Fibroblast of skin of right quadriceps (primary cell): ENCODE data around the gene CPOX.
A peak's percentile ranks its signal among the peaks of the same experiment; 100 is the strongest.
"Not testable (repeated sequence)": the region's sequence is repeated elsewhere in the genome, so short reads cannot be mapped to it uniquely, and the experiment has no call there.

Experiments
- DNase-seq: peaks from one replicate; pipeline ENCODE4 v3.0.0-alpha.2; 2013

Gene CPOX

DNA sequence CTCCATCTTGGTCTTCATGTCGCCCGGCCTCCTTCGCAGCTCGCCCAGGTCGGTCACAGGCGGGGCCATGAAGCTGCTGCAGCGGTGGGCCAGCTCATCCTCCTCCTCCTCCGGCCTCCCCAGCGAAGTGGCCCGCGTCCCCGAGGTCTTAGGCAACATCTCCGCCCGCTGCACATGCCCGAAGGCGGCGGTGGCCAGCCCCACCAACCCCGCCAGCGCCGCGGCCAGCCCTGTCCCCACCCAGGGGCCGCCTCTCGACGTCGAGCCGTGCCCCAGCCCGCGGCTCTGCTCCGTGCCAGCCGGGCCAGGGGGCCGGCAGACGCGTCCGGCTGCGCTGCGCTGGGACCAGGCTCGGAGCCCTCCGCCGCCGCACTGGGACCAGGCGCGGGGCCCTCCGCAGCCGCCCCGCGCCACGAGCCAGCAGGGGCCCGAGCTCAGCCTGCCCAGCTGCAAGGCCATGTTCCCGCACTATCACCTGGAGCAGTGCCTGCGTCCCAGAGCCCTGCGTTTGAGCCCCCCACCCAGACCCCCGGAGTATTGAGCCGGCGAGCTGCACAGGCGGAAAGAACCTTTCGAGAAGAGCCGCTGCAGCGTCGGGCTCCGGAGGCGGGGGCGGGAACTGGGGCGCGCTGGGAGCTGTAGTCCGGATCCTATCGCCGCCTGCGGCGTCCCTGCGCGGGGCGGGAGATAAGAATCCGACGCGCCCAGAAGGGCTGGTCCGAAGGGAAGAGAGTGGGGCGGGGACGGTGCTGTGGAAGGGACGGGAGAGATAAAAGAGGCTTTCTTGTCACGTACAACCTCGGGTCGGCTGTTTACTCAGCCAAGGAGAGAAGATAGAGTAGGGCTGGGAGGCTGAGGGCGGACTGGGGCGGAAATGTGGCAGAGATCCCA is at the start of gene CPOX:
Gene CPOX (minus strand): TSS at position 566 of the 891 bp plus-strand sequence. CDS start 107 bp downstream, at position 459.
- peak; percentile 89 for DNase-seq

DNA sequence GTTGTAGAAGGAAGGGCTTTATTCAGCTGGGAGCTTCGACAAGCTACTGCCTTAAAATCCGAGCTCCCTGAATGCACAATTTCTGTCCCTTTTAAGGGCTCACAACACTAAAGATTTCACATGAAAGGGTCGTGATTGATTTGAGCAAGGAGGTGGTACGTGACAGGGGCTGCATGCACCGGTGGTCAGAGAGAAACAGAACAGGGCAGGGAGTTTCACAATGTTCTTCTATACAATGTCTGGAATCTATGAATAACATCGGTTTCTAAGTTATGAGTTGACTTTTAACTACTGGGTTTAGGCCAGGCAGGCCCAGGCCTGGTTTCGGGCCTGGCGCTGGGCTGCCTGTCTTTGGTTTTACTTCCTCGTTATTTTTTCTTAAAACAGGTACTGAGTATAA is 49.4 kb upstream of the CPOX start:
- DNase-seq: not testable (repeated sequence)

DNA sequence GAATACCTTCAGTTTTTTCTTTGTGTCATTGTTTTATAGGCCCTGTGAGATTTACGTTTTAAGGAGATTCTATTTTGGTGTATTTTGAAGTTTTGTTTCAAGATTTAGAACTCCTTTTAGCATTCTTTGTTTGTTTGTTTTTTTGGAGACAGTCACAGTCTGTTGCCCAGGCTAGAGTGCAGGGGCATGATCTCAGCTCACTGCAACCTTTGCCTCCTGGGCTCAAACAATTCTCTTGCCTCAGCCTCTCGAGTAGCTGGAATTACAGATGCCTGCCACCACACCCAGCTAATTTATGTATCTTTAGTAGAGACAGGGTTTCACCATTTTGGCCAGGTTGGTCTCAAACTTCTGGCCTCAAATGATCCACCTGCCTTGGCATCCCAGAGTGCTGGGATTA is 48.3 kb upstream of the CPOX start:
- not testable (repeated sequence) for DNase-seq

DNA sequence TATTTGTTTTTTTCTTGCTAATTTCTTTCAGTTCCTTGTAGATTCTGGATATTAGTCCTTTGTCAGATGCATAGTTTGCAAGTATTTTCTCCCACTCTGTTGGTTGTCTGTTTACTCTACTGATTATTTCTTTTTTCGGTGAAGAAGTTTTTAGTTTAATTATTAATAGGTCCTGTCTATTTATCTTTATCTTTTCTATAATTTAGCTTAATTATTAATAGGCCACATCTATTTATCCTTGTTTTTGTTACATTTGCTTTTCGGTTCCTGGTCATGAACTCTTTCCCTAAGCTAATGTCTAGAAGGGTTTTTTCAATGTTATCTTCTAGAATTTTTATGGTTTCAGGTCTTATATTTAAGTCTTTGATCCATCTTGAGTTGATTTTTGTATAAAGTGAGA is 45.1 kb upstream of the CPOX start:
- not testable (repeated sequence) for DNase-seq

DNA sequence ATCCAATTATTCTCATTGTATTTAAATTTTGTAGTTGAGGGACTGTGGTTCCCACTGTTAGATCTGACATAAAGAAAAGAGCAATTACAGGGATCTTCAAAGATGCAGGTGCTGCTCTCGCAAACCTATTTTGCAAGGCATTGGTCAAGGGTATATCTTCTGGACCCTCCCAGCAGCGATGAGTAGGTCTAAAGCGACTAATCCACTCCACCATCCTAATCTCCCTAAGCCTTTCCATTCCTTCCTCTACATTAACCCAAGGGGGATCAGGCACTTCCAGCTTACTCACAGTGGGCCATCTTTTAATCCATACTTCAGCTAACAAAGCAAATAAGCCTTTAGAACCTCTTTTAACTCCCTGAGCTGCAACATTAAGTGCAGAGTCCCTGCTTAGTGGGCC is 37.0 kb upstream of the CPOX start:
- DNase-seq: no peak

DNA sequence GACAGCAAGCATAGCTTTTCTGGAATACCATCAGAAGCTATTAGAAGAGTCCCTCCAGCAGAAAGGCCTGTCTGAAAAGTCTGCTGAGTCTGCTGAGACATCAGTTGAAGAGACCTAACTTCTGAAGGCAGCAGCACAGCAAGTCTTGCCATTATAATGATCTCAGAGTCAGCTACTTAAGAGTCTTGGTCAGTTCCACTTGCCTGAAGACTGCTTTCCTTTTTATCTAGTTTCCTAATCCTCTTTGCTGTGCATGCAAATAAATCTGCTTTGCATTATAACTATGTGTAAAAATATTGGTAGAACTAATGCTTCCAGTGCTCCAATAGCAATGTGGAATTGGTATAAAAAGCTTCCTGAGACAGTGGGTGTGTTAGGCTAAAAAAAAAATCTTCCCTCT is 34.9 kb upstream of the CPOX start:
- no peak for DNase-seq

DNA sequence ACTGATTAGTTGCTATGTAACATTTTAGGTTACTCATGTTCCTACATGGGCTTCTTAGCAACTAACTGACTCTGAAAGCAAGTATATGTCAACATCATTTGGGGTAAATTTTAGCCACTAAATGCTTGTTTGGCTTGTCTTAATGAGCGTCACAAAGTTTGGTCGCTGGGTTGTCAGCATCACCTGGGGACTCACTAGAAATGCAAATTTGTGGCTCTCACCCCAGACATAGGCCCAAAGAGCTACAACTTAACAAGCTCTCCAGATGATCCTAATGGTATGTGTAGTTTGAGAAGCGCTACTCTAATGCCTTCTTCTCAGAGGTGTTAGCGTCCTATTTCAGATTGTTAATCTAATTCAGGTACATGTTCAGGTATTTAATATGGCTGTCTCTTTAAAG is 32.7 kb upstream of the CPOX start:
- no peak for DNase-seq

DNA sequence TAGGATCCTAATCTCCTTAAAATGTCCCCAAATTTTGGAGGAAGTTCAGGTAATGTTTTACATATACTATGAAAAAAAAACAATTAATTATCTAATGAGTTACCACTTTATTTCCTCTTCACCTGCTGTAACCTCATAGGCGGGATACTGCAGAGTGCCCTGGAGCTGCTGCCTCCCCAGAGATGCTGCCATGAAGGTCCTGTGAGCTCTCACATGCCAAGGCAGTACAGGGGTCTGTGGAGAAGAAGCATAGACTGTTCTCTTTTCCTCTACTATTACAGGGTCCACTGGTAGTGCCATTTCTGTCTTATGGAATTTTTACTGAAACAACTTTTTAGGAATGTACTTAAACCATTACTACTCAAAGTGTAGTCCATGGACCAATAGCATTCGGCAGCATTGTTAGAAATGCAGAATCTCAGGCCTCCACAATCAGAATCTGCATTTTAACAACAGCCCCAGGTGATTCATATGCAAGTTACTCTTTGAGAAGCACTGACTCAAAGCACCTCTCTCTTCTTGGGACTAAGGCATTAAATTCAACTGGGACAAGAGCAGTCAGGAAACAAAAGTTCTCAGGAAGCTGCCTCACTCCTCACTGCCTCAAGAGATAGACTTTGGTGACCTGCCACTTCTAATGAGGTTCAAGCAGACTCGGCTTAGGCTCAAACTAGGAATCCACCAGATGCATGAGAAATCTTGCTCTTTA is 30.3 kb upstream of the CPOX start:
- no peak for DNase-seq

DNA sequence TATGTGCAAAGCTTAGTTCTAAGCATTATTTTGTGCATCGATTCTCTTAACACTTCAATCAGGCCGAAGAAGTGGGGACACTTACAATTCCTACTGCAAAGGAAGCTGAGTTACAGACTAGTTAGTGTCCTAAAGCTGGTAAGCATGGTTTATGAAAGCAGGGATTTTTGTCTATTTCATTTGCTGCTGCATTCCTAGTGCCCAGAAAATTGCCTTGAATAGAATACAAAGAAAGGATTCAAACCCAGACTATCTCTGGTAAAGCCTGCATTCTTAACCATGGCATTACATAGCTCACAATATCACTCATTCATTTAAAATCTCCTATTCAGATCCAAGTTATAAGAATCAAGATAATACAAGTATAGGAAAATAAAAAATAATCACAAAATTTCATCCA is 24.4 kb upstream of the CPOX start:
- no peak for DNase-seq

DNA sequence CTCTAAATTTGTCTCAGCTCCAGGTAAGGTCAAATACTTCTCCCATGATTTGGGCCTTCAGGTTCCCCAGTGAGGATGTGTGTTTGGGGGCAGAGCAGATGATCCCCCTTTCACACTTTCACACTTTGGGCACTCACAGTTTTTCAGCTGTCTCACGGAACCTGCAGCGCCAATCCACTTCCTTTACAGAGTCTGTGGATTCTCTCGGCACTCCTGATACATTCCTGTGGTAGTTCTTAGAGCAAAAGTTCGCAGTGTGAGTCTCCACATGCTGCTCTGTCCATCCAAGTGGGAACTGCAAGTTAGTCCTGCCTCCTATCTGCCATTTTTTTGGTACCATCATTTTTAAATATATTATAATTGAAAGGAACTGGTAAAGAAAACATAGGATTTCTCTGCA is 20.2 kb upstream of the CPOX start:
- DNase-seq: no peak

DNA sequence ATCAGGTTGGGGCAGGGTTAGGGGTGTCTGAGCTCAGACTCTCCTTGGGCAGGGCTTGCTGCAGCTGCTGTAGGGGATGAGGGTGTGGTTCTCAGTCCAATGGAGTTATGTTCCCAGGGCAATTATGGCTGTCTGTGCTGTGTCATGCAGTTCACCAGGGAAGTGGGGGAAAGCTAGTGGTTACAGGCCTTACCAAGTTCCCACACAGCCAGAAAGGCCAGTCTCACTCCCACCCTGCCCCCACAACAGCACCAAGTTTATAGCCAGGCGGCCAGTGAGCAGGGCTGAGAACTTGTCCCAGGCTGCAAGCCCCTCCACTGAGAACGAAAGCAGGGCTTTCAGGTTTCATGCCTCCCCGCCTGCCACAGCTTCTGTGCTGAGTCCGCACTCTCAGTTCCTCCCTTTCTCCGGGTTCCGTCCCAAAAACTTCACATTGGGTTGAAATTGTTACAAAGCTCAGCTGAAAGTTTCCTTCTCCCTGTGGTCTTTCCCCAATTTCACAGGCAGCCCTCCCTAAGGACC is 19.6 kb upstream of the CPOX start:
- DNase-seq: no peak

DNA sequence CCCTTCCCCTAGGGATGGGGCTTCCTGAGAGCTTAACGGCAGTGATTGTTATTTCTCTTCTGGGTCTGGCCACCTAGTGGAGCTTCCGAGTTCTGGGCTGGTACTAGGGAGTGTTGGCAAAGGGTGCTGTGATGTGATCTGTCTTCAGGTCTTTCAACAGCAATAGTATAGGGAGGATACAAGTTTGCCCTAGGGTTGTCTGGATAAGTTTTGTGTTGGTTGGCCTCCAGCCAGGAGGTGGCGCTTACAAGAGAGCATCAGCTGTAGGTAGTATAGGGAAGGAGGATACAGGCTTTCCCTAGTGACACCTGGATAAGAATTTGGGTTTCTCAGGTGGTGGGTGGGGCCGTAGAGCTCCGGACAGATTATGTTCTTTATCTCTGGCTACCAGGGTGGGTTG is 19.2 kb upstream of the CPOX start:
- no peak for DNase-seq

DNA sequence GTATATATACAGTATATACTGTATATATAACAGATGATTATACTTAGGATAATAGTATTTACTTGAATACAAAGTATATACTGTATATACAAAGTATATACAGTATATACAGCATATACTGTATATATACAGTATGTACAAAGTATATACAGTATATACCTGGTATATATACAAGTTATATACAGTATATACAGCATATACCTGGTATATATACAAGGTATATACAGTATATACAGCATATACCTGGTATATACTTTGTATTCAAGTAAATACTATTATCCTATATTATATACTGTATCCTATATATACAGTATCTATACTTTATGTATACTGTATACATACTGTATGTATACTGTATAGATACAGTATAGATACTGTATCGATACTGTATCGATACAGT is 14.6 kb upstream of the CPOX start:
- DNase-seq: no peak

DNA sequence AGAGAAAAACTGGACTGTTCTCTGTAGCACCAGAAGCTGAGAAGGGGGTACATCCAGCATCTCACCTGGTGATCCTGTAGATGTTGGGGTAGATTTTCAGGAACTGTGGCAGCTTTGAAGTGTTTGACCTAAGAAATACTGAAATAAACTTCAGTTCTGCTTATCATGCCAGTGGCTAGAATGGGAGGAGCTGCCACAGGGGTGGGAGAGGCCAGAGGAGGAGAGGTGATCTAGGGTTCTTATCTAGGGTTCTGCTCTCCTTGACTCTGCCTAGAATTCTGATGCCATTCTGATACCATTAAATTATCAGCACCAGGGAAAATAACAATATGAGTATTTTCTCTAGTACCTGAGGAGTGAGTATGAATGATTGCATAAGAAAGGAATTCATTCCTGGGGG is 10.2 kb upstream of the CPOX start:
- DNase-seq: no peak

DNA sequence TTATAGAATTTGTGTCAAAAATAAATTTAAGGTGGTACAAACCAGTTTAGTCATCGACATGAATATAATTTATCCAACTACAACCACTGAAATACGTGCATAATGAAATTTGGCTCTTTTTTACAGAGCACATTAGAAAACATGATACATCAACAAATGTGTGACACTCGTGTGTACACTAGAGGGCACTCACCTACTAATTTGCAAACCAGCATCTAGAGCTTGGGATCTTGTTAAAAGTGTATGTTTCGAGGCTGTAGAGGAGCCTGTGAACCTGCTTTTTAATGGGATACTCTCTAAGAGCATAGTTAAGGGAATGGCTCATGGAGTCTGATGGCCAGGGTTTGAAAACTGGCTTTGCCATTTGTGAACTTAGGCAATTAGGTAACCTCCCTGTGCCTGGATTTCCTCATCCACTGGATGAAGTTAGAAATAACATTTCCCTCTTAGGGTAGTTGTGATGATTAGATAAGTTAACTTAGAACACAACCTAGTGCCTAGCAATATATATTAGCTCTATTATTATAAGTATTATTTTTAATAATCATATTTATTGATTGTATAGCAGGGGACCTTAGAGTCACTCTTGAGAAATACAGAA is 8.8 kb upstream of the CPOX start:
- DNase-seq: peak; percentile 69

DNA sequence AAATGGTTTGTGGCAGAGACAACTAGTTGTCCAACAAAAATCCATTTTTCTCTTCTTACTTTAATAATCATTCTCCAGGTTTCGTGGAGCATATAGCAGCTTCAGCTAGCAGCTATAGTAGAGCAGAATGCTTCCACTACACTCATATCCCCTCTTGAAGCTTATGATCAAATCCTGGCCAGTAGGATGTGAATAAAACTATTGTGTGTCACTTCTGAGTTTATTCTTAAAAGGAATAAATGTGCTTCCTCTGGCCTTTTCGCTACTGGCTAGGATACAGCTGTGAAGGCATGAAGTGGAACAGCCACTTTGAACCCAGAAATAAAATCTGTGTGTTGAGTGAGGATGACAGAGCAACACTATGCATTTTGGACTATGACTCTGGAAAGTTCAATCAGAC is 7.8 kb upstream of the CPOX start:
- no peak for DNase-seq

DNA sequence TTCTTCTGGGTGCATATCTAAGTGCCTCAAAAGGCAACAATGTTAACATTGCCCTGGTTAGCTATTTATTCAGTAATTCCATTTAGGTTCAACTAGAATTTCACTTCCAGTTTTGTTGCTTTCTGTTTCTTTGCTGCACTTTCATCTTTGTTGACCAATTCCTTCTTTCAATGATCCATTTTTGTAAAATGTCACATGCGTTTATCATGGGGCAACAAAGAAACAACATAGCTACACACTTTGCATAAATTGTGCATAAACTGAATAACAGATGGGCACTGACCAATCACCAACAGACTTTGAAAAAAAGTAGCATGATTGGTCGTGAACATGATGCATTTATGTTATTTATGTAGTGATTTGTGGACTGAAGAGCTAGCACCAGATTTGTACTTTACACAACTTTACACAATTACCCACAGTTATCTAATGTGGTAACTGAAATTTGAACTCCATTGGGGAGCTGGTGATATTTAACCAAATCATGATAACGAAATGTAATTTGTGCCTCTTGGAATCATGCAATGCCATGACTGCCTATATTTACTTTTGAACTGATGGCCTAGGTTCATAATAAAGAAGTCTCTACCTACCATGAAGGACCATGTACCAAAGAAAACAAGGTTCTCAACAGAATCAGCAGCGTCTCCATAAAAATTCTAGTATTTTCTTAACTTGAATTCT is 7.1 kb upstream of the CPOX start:
- DNase-seq: no peak

DNA sequence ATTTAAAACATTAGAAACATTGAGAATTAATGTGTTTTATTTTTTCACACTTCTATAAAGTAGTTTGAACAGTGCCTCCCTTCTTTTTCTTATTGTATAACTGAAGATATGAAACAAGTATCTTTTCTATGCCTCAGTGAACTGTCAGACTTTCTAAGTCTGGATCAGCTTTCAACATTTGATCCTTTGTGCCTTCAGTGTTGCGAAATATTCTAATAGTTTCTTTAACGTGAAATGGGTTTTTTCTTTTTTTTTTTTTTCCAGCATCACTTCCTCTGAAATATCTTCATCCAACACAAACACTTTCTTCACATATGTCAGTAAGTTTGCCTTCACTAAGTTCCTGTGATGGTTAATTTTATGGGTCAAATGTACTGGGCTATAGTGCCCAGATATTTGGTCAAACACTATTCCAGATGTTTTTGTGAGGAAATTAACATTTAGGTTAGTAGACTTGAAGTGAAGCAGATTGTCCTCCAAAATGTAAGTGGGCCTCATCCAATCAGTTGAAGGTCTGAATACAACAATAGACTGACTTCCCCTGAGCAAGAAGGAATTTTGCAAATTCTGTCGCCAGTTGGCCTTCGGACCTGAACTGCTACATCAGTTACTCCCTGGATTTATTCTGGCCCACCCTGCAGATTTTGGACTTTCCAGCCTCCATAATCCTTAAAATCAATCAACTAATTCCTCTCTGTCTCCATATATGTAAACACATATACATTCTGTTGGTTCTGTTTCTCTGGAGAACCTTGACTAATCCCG is 6.4 kb upstream of the CPOX start:
- DNase-seq: no peak

DNA sequence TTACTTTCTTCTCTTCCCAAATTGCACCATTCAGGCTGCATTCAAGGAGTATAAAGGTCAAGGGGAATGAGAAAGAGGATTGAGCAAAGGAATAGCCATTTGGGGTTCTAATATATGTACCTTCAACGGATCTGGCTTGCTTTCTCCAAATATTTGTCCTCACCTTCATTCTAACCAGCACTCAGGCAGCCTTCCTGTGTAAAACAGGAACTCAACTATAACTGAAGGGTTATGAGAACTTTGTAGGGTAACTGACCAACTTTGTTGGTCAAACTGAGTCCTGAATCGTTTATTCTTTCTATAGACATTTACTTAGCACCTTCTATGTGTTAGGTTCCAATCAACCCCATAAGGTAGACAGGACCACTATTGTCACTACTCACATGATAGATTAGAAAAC is 5.1 kb upstream of the CPOX start:
- no peak for DNase-seq

DNA sequence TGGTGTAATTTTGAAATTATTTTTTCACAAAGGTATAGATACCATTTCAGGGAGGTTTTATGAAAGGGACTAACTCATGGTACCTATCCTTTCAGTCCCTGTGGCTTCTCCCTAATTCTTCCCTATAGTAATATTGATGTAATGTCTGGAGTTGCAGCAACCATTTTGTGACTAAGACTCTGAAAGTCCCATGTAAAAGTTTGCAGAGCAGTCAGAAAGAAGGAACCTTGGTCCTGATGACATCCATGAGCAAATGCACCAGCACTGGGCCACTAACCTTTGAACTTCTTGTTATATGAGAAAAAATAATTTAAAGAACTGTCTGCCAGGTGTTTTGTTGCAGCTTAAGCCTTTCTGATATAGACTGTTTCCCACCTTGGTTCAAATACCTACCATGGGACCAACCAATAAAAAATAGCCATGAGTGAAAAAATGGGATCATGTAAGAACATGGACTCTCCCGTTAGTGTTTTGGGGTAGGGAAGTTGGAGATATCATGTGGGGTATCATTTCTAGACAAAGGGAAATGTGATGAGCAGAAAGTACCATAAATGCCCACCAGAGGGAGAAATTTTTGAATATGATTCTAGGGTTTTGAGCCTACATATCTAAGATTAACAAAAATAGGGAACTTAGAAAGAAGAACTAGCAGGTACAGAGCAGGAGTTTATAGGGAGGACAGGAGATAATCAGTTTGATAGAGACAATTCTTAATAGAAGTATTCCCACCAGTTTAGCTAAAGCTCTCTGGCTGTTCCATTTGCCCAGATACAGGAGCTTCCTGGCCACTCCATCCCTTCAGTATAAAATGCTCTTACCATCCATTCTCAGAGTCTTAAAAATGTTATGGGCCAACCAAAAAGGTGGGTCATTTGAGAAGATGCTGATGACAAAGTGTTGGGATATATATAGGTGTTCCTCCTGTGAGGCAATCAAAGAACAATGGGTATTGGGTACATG is 3.4 kb upstream of the CPOX start:
- DNase-seq: peak; percentile 27

DNA sequence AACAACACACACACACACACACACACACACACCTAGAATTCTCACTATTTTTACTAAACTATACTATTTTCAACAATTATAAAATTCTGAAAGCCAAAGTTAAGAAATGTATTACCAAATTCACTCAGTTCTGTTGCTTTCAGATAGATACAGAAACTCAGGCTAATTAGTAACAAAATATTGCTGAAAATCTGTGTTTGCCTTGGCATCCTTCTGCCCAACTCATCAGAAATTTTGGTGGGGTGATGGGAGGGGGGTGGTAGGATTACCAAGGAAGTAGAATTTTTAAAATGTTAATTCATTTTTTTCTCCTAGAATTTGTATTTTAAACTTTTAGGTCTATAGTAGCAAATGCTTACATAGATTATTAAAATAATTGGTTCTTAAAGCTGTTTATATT is 2.7 kb upstream of the CPOX start:
- no peak for DNase-seq
